Suppressor macrophage treated with lipopolysaccharide for 1 hour (primary cell): ENCODE measurements around the gene OSBPL8.
"Not testable (repeated sequence)": the region's sequence is repeated elsewhere in the genome, so short reads cannot be mapped to it uniquely, and the experiment has no call there.

Experiments used
- DNase-seq, 3 donors: peaks; one replicate each; pipeline ENCODE4 v3.0.0-alpha.2; 2020 to 2022

The OSBPL8 gene

DNA sequence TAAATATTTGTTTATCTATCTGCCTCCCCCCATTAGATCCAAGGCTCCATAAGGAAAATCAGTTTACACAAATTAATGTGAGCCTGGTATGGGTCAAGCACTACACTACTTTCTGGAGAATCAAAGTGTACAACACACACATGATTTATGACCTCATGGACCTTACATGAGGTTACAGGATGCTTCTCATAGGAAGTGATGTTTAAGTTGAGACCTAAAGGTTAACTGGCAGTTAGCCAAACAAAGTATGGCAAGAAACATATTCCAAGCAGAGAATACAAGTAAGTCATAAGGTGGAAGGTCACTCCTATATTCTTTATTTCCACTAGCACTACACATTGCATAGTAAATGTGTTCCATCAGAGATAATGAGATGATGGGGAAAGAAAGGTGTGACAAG is 39.2 kb downstream of the OSBPL8 start:
- DNase-seq, result no peak

DNA sequence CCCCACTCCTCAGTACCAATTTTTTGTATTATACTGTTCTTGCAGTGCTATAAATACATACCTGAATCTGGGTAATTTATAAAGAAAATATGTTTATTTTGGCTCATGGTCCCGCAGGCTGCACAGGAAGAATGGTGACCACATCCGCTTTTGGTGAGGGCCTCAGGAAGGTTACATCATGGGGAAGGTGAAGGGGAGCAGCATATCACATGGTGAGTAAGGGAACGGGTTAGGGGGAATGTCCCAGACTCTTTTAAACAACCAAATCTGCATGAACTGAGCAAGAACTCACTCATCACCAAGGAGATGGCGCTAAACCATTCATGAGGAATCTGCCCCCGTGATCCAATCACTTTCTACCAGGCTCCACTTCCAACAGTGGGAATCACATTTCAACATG is 40.0 kb downstream of the OSBPL8 start:
- DNase-seq, result peak; percentile 33 to 51 (median 44)

DNA sequence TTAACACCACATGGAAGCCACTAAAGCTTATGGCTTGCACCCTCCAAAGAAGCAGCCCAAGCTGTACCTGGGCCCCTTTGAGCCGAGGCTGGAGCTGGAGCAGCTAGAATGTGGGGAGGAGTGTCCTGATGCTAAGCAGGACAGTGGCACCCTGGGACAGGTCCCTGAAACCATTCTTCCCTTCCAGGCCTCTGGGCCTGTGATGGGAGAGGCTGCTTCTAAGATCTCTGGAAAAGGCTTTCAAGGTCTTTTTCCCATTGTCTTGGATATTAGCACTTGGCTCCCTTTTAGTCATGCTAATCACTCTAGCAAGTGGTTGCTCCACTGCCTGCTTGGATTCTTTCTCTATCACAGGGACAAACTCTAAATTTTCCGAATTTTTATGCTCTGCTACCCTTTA is 40.9 kb downstream of the OSBPL8 start:
- DNase-seq, result no peak

DNA sequence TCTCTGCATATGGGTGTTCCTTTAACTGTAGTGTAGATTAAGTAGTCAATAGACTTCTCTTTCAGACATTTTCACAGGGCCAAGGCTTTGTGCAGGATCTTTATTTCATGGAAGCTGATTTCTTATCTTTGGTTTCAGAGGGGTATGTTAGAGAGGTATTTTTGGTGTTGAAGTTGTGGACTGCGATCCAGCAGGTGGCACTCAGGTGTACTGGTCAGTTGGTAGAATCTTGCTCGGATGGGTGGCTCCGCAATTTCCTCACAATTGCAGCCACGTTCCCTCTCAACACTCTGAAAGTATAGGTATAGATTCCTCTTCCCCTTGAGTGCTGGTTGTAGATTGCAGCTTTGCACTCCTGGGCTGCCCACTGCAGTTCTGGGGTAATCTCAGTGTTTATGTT is 44.3 kb downstream of the OSBPL8 start:
- no peak for DNase-seq

DNA sequence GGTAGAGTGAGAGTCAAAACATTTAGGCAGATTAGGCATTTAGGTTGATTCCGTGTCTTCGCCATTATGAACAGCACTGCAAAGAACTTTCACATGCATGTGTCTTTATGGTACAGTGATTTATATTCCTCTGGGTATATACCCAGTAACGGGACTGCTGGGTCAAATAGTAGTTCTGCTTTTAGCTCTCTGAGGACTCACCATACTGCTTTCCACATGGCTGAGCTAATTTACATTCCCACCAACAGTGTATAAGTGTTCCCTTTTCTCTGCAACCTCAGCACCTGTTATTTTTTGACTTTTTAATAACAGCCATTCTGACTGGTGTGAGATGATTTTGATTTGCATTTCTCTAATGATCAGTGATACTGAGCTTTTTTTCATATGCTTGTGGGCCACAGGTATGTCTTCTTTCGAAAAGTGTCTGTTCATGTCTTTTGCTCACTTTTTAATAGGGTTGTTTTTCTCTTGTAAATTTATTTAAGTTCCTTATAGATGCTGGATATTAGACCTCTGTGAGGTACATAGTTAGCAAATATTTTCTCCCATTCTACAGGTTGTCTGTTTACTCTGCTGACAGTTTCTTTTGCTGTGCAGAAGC is 48.4 kb downstream of the OSBPL8 start:
- peak in 1 of 3 donors; percentile 17 for DNase-seq

DNA sequence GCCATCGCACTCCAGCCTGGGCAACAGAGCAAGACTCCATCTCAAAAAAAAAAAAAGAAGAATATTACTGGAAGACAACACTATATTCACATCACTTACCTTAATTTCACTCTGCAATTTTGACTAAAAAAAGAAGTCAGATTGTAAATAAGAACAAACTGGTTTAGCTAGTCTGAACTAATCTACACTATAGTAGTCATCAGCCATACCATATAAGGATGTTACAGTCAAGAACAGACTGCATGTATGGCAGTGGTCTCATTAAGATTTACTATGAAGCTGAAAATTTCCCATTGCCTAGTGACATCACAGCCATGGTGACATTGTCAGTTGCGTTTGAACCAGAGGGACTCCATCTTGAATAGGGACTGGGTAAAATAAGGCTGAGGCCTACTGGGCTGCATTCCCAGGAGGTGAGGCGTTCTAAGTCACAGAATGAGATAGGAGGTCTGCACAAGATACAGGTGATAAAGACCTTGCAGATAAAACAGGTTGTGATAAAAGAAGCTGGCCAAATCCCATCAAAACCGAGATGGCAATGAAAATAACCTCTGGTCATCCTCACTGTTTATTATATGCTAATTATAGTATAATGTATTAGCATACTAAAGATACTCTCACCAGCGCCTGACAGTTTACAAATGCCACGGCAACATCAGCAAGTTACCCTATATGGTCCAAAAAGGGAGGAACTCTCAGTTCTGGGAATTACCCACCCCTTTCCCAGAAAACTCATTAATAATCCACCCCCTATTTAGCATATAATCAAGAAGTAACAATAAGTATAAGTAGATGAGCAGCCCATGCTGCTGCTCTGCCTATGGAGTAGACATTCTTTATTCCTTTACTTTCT is 51.2 kb downstream of the OSBPL8 start:
- DNase-seq, result no peak

DNA sequence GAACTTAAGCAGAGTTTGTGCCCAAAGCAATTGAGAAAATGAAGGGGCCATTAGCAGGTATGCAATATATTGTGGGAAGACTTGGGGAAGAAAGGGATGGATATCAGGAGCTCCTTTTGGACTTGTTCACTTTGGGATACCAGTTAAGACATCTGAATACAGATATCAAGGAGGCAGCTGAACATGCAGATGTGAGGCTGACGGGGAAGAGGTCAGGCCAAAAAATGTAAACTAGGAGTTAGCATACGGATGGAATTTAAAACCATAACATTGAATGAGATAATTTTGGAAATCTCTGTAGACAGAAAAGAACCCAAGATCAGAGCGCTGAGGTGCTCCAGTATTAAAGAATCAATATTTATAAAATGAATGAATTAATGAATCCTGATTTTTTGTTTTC is 53.4 kb downstream of the OSBPL8 start:
- no peak for DNase-seq

DNA sequence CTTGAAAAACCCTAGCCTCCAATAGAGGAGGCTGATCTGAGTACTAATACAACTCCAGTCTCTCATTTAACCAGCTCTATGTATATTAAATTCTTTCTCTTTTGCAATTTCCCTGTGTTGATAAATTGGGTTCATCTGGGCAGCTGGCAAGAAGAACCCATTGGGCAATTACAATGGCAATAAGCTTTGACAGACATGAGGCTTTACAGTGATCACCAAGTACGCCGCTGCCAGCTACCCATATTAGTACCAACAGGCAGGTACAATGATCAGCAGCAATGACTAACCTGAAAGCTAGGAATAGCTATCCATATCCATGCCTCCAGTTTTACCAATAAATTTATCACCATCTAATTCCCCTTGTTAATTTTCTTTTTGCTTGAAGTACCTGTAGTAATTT is 54.5 kb downstream of the OSBPL8 start:
- DNase-seq, result no peak

DNA sequence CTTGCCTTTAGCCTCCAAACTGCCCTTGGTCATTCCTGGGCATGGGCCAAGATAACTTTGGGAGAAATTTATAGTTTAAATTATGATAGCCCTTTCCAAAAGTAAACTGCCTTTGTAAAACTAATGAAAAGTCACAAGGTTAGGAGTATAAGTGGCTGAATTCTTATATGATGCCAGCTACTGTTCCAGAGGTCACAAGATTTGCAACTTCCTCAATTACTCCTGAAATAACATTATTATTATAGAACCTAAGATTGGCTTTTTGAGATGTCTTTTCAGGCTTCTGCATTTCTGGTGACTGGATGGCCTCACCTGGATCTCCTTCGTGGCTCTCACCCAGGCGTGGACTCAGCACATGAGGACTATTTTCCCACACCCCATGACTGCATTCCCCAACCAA is 55.0 kb downstream of the OSBPL8 start:
- peak; percentile 8 to 30 (median 17) for DNase-seq

DNA sequence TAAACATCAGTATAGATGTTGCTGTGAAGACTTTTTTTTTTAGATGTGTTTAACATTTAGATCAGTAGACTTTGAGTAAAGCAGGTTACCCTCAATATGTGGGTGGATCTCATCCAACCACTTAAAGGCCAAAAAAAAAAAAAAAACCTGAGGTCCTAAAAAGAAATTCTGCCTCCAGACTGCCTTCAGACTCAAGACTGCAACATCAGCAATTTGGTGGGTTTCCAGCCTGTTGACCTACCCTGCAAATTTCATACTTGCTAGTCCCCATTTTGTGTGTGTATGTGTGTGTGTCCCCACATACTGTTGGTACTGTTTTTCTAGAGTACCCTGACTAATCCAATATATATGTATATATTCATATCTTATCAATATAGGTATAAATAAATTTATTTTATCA is 55.6 kb downstream of the OSBPL8 start:
- DNase-seq, result no peak

DNA sequence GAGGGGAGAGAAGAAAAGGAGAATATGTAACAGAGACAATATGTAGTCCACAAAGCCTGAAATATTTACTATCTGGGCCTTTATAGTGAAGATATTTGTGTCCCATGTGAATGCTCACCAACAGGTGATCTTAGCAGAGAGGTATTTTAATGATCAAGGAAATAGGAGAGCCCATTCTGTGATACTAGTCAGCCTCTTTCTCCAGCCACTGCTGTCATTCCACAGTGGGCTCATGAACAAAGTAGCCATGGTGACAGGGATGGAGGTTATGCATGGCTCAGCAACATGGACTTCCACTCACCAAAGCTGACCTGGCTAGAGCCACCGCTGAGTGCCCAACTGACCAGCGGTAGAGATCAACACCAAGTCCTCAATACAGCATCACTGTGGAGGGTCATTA is 58.2 kb downstream of the OSBPL8 start:
- no peak for DNase-seq

DNA sequence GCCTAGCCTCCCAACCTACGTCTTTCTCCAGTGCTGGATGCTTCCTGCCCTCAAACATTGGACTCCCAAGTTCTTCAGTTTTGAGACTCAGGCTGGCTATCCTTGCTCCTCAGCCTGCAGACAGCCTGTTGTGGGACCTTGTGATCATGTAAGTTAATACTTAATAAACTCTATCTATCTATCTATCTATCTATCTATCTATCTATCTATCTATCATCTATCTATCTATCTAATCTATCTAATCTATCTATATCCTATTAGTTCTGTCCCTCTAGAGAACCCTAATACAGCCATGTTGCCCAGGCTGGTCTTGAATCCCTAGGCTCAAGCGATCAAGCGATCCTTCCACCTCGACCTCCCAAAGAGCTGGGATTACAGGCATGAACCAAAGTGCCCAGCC is 60.4 kb downstream of the OSBPL8 start:
- not testable (repeated sequence) for DNase-seq

DNA sequence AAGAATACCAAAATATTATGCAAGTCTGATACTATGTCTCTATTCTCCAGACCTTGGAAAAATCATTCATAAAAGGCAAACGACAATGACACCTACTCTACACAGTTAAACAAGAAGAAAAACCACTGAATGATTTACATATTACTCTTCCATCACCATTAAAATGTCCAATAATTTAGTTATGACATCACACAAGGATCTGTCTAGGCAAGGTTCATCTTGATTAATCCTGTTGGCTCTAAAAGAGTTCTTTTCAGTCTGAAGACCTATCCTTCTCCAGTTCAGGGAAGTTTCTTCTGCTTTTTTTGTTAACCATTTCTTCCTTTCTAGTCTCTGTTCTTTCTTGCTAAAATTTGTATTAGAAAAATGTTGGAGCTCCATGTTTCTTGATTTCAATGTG is 64.0 kb downstream of the OSBPL8 start:
- DNase-seq, result no peak

DNA sequence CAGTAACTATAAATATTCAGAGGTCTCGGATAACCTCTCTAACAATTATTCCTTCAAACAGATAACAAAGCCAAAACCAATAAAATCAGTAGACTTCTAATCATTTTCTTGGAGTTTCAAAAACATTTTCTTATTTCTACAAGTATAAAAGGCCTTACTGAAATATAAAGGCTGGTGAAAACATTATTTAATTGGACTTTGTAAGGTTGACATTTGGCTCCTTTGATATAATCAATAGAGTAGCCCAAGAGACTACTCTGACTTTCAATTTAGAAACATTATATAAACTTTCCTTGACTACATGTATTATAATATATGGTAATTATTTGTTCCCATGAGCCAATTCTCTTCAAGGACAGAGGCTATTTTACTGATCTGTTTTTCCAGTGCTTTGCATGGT is 68.3 kb downstream of the OSBPL8 start:
- no peak for DNase-seq

DNA sequence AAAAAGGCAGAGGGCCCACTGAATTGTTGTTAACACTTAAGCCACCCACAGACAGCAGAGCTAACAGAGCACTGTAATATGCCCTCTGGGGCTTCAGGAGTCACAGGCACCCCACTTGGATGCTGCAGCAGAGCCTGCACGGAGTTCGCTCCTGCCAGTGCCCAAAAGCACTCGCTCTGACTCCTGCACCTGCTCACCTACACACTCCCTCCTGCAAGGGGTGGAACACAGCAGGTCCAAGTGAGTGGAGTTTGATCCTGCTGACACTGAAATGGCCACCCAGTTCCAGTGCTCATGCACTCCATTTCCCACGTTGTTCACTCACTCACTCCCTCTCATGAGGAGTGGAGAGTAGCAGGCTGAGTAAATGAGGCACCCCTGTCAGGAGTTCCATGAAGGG is 68.8 kb downstream of the OSBPL8 start:
- no peak for DNase-seq

DNA sequence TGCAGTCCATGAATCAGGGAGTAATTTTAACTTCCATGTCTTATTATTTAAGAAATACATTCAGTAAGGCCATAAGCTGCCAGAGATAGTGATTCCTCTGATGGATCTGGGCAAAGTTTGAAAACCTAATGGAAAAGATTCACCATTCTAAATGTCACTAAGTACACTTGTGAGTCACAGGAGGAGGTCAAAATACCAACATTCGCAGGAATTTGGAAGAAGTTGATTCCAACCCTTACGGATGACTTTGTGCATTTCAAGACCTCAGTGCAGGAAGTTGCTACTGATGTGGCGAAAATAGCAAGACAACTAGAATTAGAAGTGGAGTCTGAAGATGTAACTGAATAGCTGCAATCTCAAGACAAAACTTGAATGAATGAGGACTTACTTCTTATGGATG is 69.8 kb downstream of the OSBPL8 start:
- no peak for DNase-seq

DNA sequence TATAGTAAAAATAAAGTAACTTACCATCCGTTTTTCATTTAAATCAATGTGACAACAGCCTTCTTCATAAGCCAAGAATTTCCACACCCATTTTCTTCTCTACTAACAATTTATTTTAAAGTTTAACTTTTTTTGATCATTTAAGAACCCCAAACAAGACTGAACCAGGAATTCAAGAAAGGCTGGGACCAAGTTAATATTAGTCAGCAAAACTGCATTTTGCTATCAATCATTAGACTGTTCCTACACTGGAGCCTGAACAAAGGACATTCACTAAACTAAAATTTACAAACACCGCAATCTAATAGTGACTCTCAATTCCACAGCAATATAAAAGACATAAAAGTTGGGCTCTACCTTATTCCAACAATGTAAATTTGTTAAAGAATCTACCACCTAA is 73.6 kb downstream of the OSBPL8 start:
- DNase-seq, result no peak

DNA sequence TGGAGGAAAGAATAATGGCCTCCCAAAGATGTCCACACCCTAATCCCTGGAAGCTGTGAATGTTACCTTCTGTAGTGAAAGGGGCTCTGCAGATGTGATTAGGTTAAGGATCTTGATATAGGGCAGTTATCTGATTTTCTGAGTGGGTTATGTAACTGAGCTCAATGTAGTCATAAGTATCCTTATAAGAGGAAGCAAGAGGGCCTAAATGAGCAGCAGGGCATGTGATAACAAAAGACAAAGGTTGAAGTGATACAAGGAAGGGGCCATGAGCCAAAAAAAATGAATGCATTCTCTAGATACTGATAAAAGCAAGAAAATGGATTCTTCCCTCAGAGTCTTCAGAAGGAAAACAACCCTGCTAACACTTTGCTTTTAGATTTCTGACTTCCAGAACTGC is 78.8 kb downstream of the OSBPL8 start:
- peak; percentile 23 to 40 (median 38) for DNase-seq

DNA sequence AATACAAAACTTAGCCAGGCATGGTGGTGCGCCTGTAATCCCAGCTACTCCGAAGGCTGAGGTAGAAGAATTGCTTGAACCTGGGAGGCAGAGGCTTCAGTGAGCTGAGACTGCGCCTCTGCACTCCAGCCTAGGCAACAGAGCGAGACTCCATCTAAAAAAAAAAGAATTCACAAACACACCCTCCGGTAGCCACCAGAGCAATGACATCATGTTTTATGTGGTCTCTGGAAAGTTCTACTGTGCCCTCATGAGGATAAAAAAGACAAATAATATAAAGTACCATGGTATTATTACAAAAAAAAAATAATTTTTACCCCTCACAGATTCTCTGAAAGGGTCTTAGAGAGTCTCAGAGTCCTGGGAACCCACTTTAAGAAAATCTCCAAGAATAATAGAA is 81.5 kb downstream of the OSBPL8 start:
- no peak for DNase-seq

DNA sequence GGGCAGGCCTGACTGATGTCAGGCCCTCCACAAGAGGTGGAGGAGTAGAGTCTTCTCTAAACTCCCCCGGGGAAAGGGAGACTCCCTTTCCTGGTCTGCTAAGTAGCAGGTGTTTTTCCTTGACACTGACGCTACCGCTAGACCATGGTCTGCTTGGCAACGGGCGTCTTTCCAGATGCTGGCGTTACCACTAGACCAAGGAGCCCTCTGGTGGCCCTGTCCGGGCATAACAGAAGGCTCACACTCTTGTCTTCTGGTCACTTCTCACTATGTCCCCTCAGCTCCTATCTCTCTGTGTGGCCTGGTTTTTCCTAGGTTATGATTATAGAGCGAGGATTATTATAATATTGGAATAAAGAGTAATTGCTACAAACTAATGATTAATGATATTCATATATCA is 86.7 kb downstream of the OSBPL8 start:
- not testable (repeated sequence) for DNase-seq

DNA sequence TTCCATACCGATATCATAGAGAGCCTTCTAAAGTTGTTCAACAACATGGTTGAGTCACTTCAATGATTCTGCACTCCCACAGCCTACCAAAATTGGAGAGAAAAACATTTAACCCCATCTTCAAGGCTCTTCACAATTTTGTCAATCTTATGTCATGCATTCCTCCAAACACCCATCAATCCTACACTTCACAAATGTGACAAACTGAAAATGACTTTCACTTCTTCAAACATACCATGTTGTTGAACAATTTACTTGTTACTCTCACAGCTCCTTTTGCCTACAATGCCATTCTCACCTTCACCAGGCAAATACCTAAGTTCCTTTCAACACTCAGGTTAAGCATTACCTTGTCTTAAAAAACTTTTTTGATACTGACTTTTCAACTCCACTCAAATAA is 88.0 kb downstream of the OSBPL8 start:
- DNase-seq, result no peak

DNA sequence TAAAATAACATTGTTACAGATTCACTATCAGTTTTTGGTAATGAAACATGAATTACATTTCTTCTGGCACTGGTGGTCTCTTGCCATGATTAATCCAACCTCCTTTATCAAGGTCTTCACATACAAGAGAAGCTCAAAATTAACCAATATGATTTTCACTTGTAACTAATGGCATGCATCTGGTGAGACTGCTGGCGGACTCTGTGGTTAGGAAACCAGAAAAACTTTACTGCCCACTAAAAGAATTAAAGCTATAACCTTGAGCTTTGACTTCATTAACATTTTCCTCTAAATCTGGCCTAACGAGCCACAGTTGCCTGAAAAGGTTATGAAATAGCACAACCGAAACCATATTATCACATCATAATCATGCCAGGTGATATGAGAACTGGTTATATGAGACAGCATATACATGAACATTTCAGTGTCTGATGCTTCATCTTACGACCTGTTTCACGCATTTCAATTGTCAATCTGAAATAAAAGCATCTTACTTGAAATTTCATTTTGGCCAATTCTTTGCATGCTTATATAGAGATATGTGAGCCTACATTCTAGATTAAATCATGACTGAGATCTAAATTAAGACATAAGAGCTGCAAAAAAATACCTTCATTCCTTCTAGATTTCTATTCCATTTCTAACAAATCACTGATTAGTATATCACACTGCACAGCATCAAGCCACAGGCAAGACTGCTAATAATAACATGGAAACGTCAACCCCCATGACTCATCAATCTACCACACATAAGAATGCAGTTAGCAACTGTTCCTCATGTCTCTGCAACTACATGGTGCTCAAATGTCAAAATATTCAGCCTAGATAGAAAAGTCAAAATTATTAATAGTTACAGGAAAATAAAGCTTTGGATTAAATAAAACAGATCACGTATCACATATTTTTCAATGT is 89.3 kb downstream of the OSBPL8 start:
- DNase-seq, result peak; percentile 74 to 84 (median 82)

DNA sequence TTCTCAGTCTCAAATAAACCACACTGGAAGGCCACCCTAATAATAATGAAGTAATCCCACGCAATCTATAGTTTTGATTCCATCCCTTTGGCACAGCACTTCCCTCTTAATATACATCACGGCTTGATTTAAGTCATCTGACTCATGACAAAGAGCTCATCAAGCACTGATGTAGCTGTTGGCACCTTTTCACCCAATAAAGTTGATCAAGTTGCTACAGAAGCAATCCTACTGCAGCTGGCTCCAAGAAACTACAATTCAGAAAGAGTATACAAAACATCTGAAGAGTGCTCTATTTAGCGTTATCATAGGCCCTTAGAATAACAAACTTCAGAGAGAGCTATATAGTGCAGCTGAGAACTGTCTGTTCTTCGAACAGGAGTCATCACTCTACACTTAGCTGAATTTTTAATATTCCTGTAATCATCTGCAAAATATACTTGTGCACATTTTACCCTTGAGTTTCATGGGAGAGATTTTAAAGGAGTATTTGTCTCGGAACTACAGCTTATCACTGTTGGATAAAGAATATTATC is 94.9 kb downstream of the OSBPL8 start:
- peak in 1 of 3 donors; percentile 8 for DNase-seq
